Right lobe of liver (tissue), 6 donors: Measurements from ENCODE around the gene ZNF311. TPM values are rescaled to one million over a fixed set of nuclear protein-coding genes. Genes with fewer than 3 reads are reported as not detected.

Experiments
- ATAC-seq, 4 donors: fragments of 200-7000 bp; cut with Tn5 transposase; one replicate each; pipeline ENCODE4 v1.9.1; 2020; ENCODE audit warnings: mild to moderate bottlenecking in 4 of 4, moderate library complexity in 4 of 4
- DNase-seq, 3 donors: peaks; one replicate each; pipeline ENCODE4 v3.0.0-alpha.2; 2020
- H3K27ac ChIP-seq, 3 donors: fragments of 200-600 bp; one replicate each; pipeline ENCODE4 v1.8.0; 2022
- H3K27me3 ChIP-seq, 2 donors: fragments of 200-600 bp; one replicate each; pipeline ENCODE4 v1.8.0; 2022
- H3K36me3 ChIP-seq, 4 donors: fragments of 200-600 bp; sonication (generic) in 1 of 4; one replicate each; pipeline versions ENCODE4 v1.5.1 to v1.8.0; 2017 to 2022; ENCODE audit warnings: control low read depth in 1 of 4
- H3K4me1 ChIP-seq, 4 donors: fragments of 200-600 bp; sonication (generic) in 1 of 4; one replicate each; pipeline versions ENCODE4 v1.5.1 to v1.8.0; 2017 to 2022; ENCODE audit warnings: control low read depth in 1 of 4
- H3K4me3 ChIP-seq, 3 donors: fragments of 200-600 bp; one replicate each; pipeline ENCODE4 v1.8.0; 2022
- H3K9me3 ChIP-seq, 4 donors: fragments of 200-600 bp; sonication (generic) in 1 of 4; one replicate each; pipeline versions ENCODE4 v1.5.1 to v1.8.0; 2017 to 2022; ENCODE audit warnings: control low read depth in 1 of 4
- POLR2A ChIP-seq: fragments of 450-650 bp; IDR thresholded peaks from one replicate; pipeline ENCODE4 v1.6.1; 2017; ENCODE audit warnings: antibody characterized with exemption, mild to moderate bottlenecking
- WGBS: methylation state at CpG from one replicate; pipeline ENCODE4 v1.1.6; 2018; ENCODE audit warnings: low coverage, low lambda C conversion rate; ENCODE audit not compliant: insufficient coverage; ENCODE audit errors: missing lambda C conversion rate; 5-methylcytosine and 5-hydroxymethylcytosine counted together
- intact Hi-C, 2 donors: fragments of 100-400 bp; cut with DNase I; formaldehyde crosslinking; loops; one replicate each; pipeline versions ENCODE4 v1.11.2 to v1.14.1; 2022
- long read RNA-seq: library from polyadenylated mRNA; unstranded; transcript quantifications from one replicate; pipeline ENCODE4 v2.0.0, GENCODE V29; 2019
- total RNA-seq, 6 experiments: library from RNA; depleted of rRNA in 2 of 6; stranded (reverse); fragments of >200 nt in 2 of 6; fragmentation: NEBNext Ultra II Directional in 3 of 6; extraction: Animal tissue kit (Norgen Biotek cat#: 25700) in 3 of 6; gene quantifications; one replicate each; pipeline versions ENCODE4 v1.1.0 to v1.2.4, GENCODE V29; 2016 to 2023
- TF ChIP-seq, protein P1 (sequence below), 4 donors: fragments of 200-600 bp in 3 of 4; fragments of 450-650 bp in 1 of 4; IDR thresholded peaks; one replicate each; pipeline versions ENCODE4 v1.5.1 to v1.8.0; 2016 to 2022; ENCODE audit warnings: antibody characterized with exemption in 4 of 4, mild to moderate bottlenecking in 2 of 4
- donor health status: DM: no; HTN: yes; CAD: no.
- donor health status: DM: no; HTN: no; CAD: no.
- donor health status: DM: no; HTN: no; CAD: no.
- donor health status: DM: no; HTN: yes; CAD: no.
- donor health status: DM: no; HTN: yes; CAD: no.

ZNF311 gene
- under 1 TPM; 0.18 to 0.62 (median 0.41) TPM for total RNA-seq
- long read RNA-seq = 0 reads

- peak in 1 of 3 donors; percentile 42 for DNase-seq
- Histone ChIP-seq H3K27ac (no peak within 1 kb of the TSS), H3K36me3 (no peaks in the 10 kb centered on the region), H3K4me3 (peak within 1 kb of the TSS; percentile 39 to 62 (median 62)), H3K27me3 (no peaks in the 10 kb centered on the region), H3K4me1 (no peaks in the 10 kb centered on the region), H3K9me3 (no peaks in the 10 kb centered on the region)
- ATAC-seq = peak; percentile 88 to 95 (median 90)
- intact Hi-C loops = no loop called here
- WGBS = 8% methylated on average over 25 of the region's 29 CpGs
- TF ChIP-seq, protein P1, sequence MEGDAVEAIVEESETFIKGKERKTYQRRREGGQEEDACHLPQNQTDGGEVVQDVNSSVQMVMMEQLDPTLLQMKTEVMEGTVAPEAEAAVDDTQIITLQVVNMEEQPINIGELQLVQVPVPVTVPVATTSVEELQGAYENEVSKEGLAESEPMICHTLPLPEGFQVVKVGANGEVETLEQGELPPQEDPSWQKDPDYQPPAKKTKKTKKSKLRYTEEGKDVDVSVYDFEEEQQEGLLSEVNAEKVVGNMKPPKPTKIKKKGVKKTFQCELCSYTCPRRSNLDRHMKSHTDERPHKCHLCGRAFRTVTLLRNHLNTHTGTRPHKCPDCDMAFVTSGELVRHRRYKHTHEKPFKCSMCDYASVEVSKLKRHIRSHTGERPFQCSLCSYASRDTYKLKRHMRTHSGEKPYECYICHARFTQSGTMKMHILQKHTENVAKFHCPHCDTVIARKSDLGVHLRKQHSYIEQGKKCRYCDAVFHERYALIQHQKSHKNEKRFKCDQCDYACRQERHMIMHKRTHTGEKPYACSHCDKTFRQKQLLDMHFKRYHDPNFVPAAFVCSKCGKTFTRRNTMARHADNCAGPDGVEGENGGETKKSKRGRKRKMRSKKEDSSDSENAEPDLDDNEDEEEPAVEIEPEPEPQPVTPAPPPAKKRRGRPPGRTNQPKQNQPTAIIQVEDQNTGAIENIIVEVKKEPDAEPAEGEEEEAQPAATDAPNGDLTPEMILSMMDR (IDR thresholded peaks at IDR 0.05) = no peak
- TF ChIP-seq POLR2A = no peak
These were observed at the start of gene ZNF311 for GRCh38 chr6:29005183-29005885. ZNF311 (minus strand) TSS chr6:29005315; CDS start chr6:29003954, 1,361 bp downstream.

DNA sequence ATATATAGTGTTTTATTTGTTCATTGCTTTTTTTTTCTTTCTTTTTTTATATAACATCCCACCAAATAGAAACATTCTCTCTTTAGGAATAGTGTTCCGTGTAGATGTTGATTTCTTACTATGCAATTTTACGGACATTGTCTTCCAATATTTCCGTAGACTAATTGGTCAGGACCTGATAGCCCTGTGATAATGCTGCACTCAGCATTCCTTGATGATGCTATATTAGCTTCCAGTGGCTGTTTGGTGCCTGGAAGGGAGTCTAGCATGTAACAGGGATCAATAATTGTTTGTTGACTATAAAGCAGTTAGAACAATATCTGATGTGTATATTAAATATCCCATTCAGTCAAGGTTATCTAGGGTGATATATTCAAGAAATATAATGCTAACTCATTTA, 46.6 kb upstream of the ZNF311 start:
- intact Hi-C loops = no loop called here
- Histone ChIP-seq H3K4me3 (no peak overlapping the region), H3K9me3 (no peaks in the 10 kb centered on the region), H3K27ac (no peak overlapping the region), H3K4me1 (no peaks in the 10 kb centered on the region), H3K36me3 (no peaks in the 10 kb centered on the region), H3K27me3 (peaks cover 0 to 13% of the 10 kb centered on the region in 2 donors)
- WGBS = 67% methylated on average over 3 of the region's 3 CpGs
- TF ChIP-seq, protein P1 (IDR thresholded peaks at IDR 0.05) = no peak
- TF ChIP-seq POLR2A = no peak
- no peak for ATAC-seq
- DNase-seq = no peak

DNA sequence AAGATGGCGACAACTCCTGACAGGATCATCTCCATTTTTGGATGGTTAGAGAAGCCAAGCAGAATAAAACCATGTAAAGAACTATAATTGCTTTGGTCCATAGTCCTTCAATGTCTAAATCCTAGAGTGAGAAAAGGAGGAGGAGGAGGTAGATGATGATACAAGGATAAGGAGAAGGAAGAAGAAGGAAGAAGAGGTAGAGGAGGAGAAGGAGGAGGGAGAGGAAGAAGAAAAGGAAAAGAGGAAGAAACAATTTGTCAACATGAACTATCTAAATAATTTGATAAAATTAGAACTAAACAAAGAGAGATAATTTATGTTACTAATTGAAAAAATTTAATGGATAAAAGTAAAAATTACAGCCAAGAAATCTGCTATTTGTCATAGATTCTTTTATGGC, 40.0 kb upstream of the ZNF311 start, which contains the start of gene OR2W1:
Gene OR2W1, minus strand, starts transcription at position 101 of the 400 bp plus-strand sequence. Its CDS starts 0 bp downstream, at position 101.
- Histone ChIP-seq H3K9me3 (no peaks in the 10 kb centered on the region), H3K27me3 (peaks cover 0 to 4% of the 10 kb centered on the region in 2 donors), H3K4me1 (no peaks in the 10 kb centered on the region), H3K4me3 (no peak within 1 kb of the TSS), H3K27ac (no peak within 1 kb of the TSS), H3K36me3 (no peaks in the 10 kb centered on the region)
- no peak for DNase-seq
- TF ChIP-seq POLR2A = no peak
- TF ChIP-seq, protein P1 (IDR thresholded peaks at IDR 0.05) = no peak
- WGBS = 50% methylated on average over 1 of the region's 1 CpG
- no peak for ATAC-seq
- intact Hi-C loops = no loop called here

DNA sequence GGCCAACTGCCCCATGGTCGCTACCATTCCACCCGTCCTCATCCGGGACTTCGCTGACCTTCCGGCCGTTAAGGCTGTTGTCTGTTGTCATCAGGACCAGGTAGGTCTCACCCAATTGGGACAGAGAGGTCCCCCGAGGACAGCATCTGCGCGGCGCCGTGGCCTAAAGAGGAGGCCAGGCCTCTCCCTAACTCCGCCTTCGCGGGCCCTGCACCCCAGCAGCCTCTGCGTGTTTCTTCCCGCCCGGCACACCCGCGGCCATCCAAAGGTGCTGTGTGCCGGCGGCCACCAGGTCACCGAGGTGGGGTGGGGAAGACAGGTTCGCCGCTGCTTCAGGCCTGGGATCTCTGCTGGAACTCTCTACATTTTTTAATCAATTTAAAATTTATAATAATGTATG, 30.8 kb upstream of the ZNF311 start:
- DNase-seq = no peak
- intact Hi-C loops = no loop called here
- Histone ChIP-seq H3K4me1 (no peaks in the 10 kb centered on the region), H3K27ac (no peak overlapping the region), H3K9me3 (no peaks in the 10 kb centered on the region), H3K36me3 (no peaks in the 10 kb centered on the region), H3K27me3 (no peaks in the 10 kb centered on the region), H3K4me3 (no peak overlapping the region)
- no peak for TF ChIP-seq POLR2A
- TF ChIP-seq, protein P1 (IDR thresholded peaks at IDR 0.05) = no peak
- WGBS = 89% methylated on average over 20 of the region's 24 CpGs
- ATAC-seq = no peak
